ENCODE data around the gene LENG8. TPM values are rescaled to one million over a fixed set of nuclear protein-coding genes. Genes with fewer than 3 reads are reported as not detected.

The LENG8 gene
- total and polyA plus RNA-seq, 8 donors: 121 to 213 (median 153) TPM

- Histone ChIP-seq H3K9me3 (no peaks in the 10 kb centered on the region), H3K27ac (no peak overlapping the region), H3K4me3 (no peak overlapping the region), H3K27me3 (no peaks in the 10 kb centered on the region), H3K4me1 (peaks cover 17 to 34% of the 10 kb centered on the region in 2 donors), H3K36me3 (peaks cover 0 to 87% of the 10 kb centered on the region in 2 donors)
- TF ChIP-seq, protein P1, sequence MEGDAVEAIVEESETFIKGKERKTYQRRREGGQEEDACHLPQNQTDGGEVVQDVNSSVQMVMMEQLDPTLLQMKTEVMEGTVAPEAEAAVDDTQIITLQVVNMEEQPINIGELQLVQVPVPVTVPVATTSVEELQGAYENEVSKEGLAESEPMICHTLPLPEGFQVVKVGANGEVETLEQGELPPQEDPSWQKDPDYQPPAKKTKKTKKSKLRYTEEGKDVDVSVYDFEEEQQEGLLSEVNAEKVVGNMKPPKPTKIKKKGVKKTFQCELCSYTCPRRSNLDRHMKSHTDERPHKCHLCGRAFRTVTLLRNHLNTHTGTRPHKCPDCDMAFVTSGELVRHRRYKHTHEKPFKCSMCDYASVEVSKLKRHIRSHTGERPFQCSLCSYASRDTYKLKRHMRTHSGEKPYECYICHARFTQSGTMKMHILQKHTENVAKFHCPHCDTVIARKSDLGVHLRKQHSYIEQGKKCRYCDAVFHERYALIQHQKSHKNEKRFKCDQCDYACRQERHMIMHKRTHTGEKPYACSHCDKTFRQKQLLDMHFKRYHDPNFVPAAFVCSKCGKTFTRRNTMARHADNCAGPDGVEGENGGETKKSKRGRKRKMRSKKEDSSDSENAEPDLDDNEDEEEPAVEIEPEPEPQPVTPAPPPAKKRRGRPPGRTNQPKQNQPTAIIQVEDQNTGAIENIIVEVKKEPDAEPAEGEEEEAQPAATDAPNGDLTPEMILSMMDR (IDR thresholded peaks at IDR 0.05): no peak
- ATAC-seq: no peak
- intact Hi-C loops (cut with DNase I): no loop called here
- DNase-seq: peak in 1 of 4 donors; percentile 76
Measured at GRCh38 chr19:54458648-54459281, 9.8 kb downstream of the LENG8 start.

DNA sequence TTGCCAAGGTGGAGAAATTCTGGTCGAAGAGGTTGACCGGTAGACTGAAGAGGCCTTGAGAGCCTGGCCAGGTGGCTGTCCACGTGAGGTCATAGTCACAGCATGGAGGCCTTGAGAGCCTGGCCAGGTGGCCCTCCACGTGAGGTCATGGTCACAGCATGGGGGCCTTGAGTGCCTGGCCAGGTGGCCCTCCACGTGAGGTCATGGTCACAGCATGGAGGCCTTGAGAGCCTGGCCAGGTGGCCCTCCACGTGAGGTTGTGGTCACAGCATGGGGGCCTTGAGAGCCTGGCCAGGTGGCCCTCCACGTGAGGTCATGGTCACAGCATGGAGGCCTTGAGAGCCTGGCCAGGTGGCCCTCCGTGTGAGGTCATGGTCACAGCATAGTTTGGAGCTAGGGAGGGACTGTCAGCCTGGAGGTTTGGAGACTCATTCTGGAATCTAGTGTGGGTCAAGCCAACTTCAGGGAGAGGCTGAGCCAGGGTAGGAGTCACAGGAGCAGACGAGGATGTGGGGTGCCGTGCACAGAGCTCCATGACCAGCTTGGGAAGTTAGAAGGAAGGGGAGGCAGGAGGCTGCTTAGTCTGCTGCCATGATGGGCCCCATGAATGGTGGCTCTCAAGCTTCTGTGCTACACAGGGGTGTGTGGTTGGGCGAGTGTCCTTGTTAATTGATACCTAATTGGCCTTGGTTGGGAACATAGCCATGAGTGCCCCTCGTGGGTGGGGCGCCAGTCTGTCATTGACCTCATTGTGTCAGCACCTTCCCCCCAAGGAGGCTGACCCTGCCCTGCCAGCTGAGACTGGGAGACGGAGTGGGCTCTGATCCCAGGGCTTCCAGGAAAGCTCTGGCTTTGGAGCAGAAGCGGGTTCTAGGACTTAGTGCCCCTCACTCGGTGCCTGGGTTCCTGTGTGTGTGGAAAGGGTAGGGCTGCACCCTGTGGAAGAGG lies 10.6 kb downstream of the LENG8 start:
- no peak overlapping the region for H3K27ac ChIP-seq
- no peak for ATAC-seq
- H3K4me3 ChIP-seq: no peak overlapping the region
- H3K9me3 ChIP-seq: no peaks in the 10 kb centered on the region
- H3K36me3 ChIP-seq: peaks cover 0 to 79% of the 10 kb centered on the region in 2 donors
- no peak for DNase-seq
- TF ChIP-seq, protein P1 (IDR thresholded peaks at IDR 0.05): no peak
- intact Hi-C loops (cut with DNase I): no loop called here
- peaks cover 17 to 34% of the 10 kb centered on the region in 2 donors for H3K4me1 ChIP-seq
- no peaks in the 10 kb centered on the region for H3K27me3 ChIP-seq

- intact Hi-C loops (cut with DNase I): no loop called here
- TF ChIP-seq, protein P1 (IDR thresholded peaks at IDR 0.05): no peak
- Histone ChIP-seq H3K27ac (no peak overlapping the region), H3K4me1 (peaks cover 17 to 34% of the 10 kb centered on the region in 2 donors), H3K4me3 (no peak overlapping the region), H3K27me3 (peaks cover 0 to 2% of the 10 kb centered on the region in 2 donors), H3K9me3 (no peaks in the 10 kb centered on the region), H3K36me3 (peaks cover 0 to 71% of the 10 kb centered on the region in 2 donors)
- DNase-seq (peak in 1 of 4 donors; percentile 79), ATAC-seq (no peak)
Measured at GRCh38 chr19:54460230-54461005, 11.4 kb downstream of the LENG8 start.

DNA sequence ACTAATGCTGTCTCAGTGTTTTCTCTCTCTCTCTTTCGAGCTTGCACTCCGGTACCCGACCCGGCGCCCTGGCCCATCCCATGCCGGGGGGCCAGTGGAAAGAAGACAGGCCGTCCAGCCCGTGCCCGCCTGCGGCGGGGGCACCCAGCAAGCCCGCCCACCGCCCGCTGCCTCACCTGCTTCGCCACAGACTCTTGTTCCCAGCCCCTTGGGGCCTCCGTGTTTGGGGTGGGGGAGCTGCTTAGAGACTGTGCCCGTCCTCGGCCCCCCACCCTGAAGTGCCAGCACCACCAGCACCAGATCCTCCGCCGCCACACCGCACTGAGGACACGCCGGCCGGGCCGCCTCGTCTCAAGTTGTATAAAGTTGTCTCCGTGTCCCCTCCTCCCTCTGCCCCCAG lies 12.2 kb downstream of the LENG8 start:
- H3K27ac ChIP-seq: peak overlapping the region; percentile 29 to 33
- H3K9me3 ChIP-seq: no peaks in the 10 kb centered on the region
- peaks cover 0 to 8% of the 10 kb centered on the region in 2 donors for H3K27me3 ChIP-seq
- TF ChIP-seq, protein P1 (IDR thresholded peaks at IDR 0.05): no peak
- ATAC-seq: no peak
- peak in 1 of 4 donors; percentile 81 for DNase-seq
- peaks cover 17 to 34% of the 10 kb centered on the region in 2 donors for H3K4me1 ChIP-seq
- intact Hi-C loops (cut with DNase I): no loop called here
- H3K4me3 ChIP-seq: no peak overlapping the region
- peaks cover 0 to 63% of the 10 kb centered on the region in 2 donors for H3K36me3 ChIP-seq
